Heart left ventricle (tissue), 13 donors: ENCODE measurements around the gene IGSF10.

Source experiments
- POLR2A ChIP-seq, 2 donors: fragments of 450-650 bp; IDR thresholded peaks; one replicate each; pipeline ENCODE4 v1.6.1; 2017; ENCODE audit warnings: antibody characterized with exemption in 2 of 2, mild to moderate bottlenecking in 2 of 2, moderate library complexity in 2 of 2
- TF ChIP-seq, protein P1 (sequence below), 12 donors: fragments of 200-600 bp; sonication (generic) in 4 of 12; IDR thresholded peaks; one replicate each; pipeline versions ENCODE4 v1.5.0 to v1.8.0; 2018 to 2022; ENCODE audit warnings: antibody characterized with exemption in 12 of 12, mild to moderate bottlenecking in 5 of 12
- donor health status: ischemic (EF 13 %, LVEDD 7.1; RV severe dilation, severe dysfunction).
- donor health status: DM: no; HTN: yes; CAD: no.
- donor health status: DM: no; HTN: no; CAD: no.
- donor health status: ischemic (EF 25% LVEDD 6.9; RV normal size, moderate dysfunction).
- donor health status: ischemic (EF 25% LVEDD 5.7; RV mildly dilated, moderate dysfunction).
- donor health status: ischemic (EF 35%, LVEDD 5.7; RV mildly dilated, moderate dysfunction).
- donor health status: nonischemic (EF 11% LVEDD 7.7; RV severe dilation, severe dysfunction).
- donor health status: DM: yes; HTN: yes; CAD: no.
- donor health status: PGD.
- donor health status: ischemic (EF 29% LVEDD 5.4; RV normal size, mild dysfunction).
- donor health status: nonischemic (EF 23%, LVEDD 6.1; RV moderate dilation, normal function).

DNA sequence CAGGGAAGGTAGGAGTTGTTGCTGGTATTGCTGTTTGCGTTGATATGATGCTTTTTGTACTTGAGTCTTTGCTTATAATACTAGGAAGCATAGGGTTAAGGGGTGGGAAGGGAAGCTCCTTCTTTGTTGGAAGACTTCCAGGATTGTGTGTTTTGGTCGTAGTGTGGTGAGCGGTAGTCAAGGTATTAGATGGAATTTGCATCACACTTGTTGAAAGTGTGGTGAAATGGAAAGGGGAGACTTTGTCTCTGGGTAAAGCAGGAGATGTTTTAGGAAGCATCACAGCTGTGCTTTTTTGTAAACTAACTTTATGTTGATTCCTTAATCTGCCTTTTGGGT lies 14.9 kb downstream of the IGSF10 start:
- TF ChIP-seq, protein P1, sequence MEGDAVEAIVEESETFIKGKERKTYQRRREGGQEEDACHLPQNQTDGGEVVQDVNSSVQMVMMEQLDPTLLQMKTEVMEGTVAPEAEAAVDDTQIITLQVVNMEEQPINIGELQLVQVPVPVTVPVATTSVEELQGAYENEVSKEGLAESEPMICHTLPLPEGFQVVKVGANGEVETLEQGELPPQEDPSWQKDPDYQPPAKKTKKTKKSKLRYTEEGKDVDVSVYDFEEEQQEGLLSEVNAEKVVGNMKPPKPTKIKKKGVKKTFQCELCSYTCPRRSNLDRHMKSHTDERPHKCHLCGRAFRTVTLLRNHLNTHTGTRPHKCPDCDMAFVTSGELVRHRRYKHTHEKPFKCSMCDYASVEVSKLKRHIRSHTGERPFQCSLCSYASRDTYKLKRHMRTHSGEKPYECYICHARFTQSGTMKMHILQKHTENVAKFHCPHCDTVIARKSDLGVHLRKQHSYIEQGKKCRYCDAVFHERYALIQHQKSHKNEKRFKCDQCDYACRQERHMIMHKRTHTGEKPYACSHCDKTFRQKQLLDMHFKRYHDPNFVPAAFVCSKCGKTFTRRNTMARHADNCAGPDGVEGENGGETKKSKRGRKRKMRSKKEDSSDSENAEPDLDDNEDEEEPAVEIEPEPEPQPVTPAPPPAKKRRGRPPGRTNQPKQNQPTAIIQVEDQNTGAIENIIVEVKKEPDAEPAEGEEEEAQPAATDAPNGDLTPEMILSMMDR (IDR thresholded peaks at IDR 0.05): no peak
- TF ChIP-seq POLR2A (IDR thresholded peaks at IDR 0.05): no peak
